ENCODE results near the gene CCDC93. TPM values are rescaled to one million over a fixed set of nuclear protein-coding genes. Genes with fewer than 3 reads are reported as not detected.
A peak's percentile ranks its signal among the peaks of the same experiment; 100 is the strongest.

CCDC93 gene
- total RNA-seq, 2 experiments from 2014 or later: 62.2 to 64.5 TPM

- no peak for DNase-seq
- no peak overlapping the region for H3K4me3 ChIP-seq (ENCODE audit: low read length)
- POLR2A ChIA-PET: no interaction called here
- CTCF ChIA-PET: no interaction called here
- no peak overlapping the region for H3K27ac Mint-ChIP-seq
- TF ChIP-seq CTCF (IDR thresholded peaks at IDR 0.05): no peak
- H3K36me3 ChIP-seq (ENCODE audit: insufficient read depth, low read length): no peaks in the 10 kb centered on the region
- intact Hi-C loops (cut with DNase I, micrococcal nuclease): loop anchor here (5.0 to 10.0 kb wide), 4 partner anchors 102 to 1432 kb away; no protein-coding TSS in a partner anchor
- H3K4me1 Mint-ChIP-seq (ENCODE audit: low read depth): no peaks in the 10 kb centered on the region
- H3K27me3 Mint-ChIP-seq: peaks cover 91% of the 10 kb centered on the region
- ATAC-seq (ENCODE audit: poor library complexity): no peak
- H3K36me3 Mint-ChIP-seq (ENCODE audit: low read depth): no peaks in the 10 kb centered on the region
- H3K27me3 ChIP-seq (ENCODE audit: control insufficient read depth in 1 of 2, insufficient read depth in 2 of 2, low read length in 2 of 2): peaks cover 9 to 40% of the 10 kb centered on the region in 2 experiments
- no peaks in the 10 kb centered on the region for H3K9me3 Mint-ChIP-seq
- H3K4me1 ChIP-seq (ENCODE audit: insufficient read depth, low read length): no peaks in the 10 kb centered on the region
- H3K4me3 Mint-ChIP-seq: no peak overlapping the region
- H3K9me3 ChIP-seq (ENCODE audit: control insufficient read depth in 1 of 2, insufficient read depth in 1 of 2, low read length in 2 of 2): no peaks in the 10 kb centered on the region
- no peak overlapping the region for H3K27ac ChIP-seq (ENCODE audit: low read depth in 1 of 2, low read length in 2 of 2)
Measured at GRCh38 chr2:118044854-118045253, 31.0 kb upstream of the CCDC93 start.

GRCh38 chr2:118044103-118044716, 30.3 kb upstream of the CCDC93 start:
- Histone ChIP-seq H3K4me1 (ENCODE audit: insufficient read depth, low read length) (no peaks in the 10 kb centered on the region), H3K27me3 (ENCODE audit: control insufficient read depth in 1 of 2, insufficient read depth in 2 of 2, low read length in 2 of 2) (peaks cover 5 to 42% of the 10 kb centered on the region in 2 experiments), H3K9me3 (ENCODE audit: control insufficient read depth in 1 of 2, insufficient read depth in 1 of 2, low read length in 2 of 2) (no peaks in the 10 kb centered on the region), H3K36me3 (ENCODE audit: insufficient read depth, low read length) (no peaks in the 10 kb centered on the region), H3K27ac (ENCODE audit: low read depth in 1 of 2, low read length in 2 of 2) (no peak overlapping the region), H3K4me3 (ENCODE audit: low read length) (no peak overlapping the region)
- H3K9me3 Mint-ChIP-seq: no peaks in the 10 kb centered on the region
- H3K4me1 Mint-ChIP-seq (ENCODE audit: low read depth): no peaks in the 10 kb centered on the region
- ChIA-PET POLR2A (no interaction called here), CTCF (no interaction called here)
- DNase-seq (no peak), ATAC-seq (ENCODE audit: poor library complexity) (no peak)
- peaks cover 91% of the 10 kb centered on the region for H3K27me3 Mint-ChIP-seq
- no peak for TF ChIP-seq CTCF (IDR thresholded peaks at IDR 0.05)
- no peak overlapping the region for H3K4me3 Mint-ChIP-seq
- intact Hi-C loops (cut with DNase I, micrococcal nuclease): loop anchor here in 1 of 2 experiments (10.0 kb wide), 2 partner anchors 161 to 1131 kb away; no protein-coding TSS in a partner anchor
- H3K27ac Mint-ChIP-seq: no peak overlapping the region
- H3K36me3 Mint-ChIP-seq (ENCODE audit: low read depth): no peaks in the 10 kb centered on the region

- H3K36me3 ChIP-seq (ENCODE audit: insufficient read depth, low read length): no peaks in the 10 kb centered on the region
- H3K27ac Mint-ChIP-seq: no peak overlapping the region
- H3K4me3 ChIP-seq (ENCODE audit: low read length): no peak overlapping the region
- H3K27me3 Mint-ChIP-seq: peaks cover 91% of the 10 kb centered on the region
- no peaks in the 10 kb centered on the region for H3K36me3 Mint-ChIP-seq (ENCODE audit: low read depth)
- no peak overlapping the region for H3K27ac ChIP-seq (ENCODE audit: low read depth in 1 of 2, low read length in 2 of 2)
- POLR2A ChIA-PET: no interaction called here
- CTCF ChIA-PET: interaction anchor here (1.4 kb wide), 1 partner anchor 815 kb away, joined by 4 read pairs; no protein-coding TSS in a partner anchor
- no peaks in the 10 kb centered on the region for H3K9me3 ChIP-seq (ENCODE audit: control insufficient read depth in 1 of 2, insufficient read depth in 1 of 2, low read length in 2 of 2)
- no peak for ATAC-seq (ENCODE audit: poor library complexity)
- no peaks in the 10 kb centered on the region for H3K4me1 Mint-ChIP-seq (ENCODE audit: low read depth)
- H3K4me1 ChIP-seq (ENCODE audit: insufficient read depth, low read length): no peaks in the 10 kb centered on the region
- no peak overlapping the region for H3K4me3 Mint-ChIP-seq
- DNase-seq: peak in 2 of 14 experiments; percentile 15 to 17
- no peak for TF ChIP-seq CTCF (IDR thresholded peaks at IDR 0.05)
- intact Hi-C loops (cut with DNase I, micrococcal nuclease): loop anchor here in 1 of 2 experiments (10.0 kb wide), 2 partner anchors 164 to 1134 kb away; no protein-coding TSS in a partner anchor
- peaks cover 4% of the 10 kb centered on the region for H3K9me3 Mint-ChIP-seq
- H3K27me3 ChIP-seq (ENCODE audit: control insufficient read depth in 1 of 2, insufficient read depth in 2 of 2, low read length in 2 of 2): peaks cover 0 to 30% of the 10 kb centered on the region in 2 experiments
Measured at GRCh38 chr2:118040891-118041290, 27.0 kb upstream of the CCDC93 start.

All from CD4-positive, alpha-beta T cell (primary cell).